Right hindlimb (tissue), 1 donor: ENCODE measurements around the gene GFPT1.

Source experiments
- DNase-seq: peaks from one replicate; pipeline ENCODE4 v3.0.0-alpha.2; 2018

The GFPT1 gene

GRCh38 chr2:69315160-69315761, 71.8 kb downstream of the GFPT1 start:
- no peak for DNase-seq

- DNase-seq, result no peak
These were observed 76.0 kb downstream of the GFPT1 start for GRCh38 chr2:69311024-69311416.

- DNase-seq, result no peak
These were observed 76.7 kb downstream of the GFPT1 start for GRCh38 chr2:69310111-69311023.

- DNase-seq, result peak; percentile 86
These were observed 77.5 kb downstream of the GFPT1 start for GRCh38 chr2:69309351-69310110.

GRCh38 chr2:69308338-69308737, 78.7 kb downstream of the GFPT1 start:
- no peak for DNase-seq

- DNase-seq, result no peak
These were observed 79.4 kb downstream of the GFPT1 start for GRCh38 chr2:69307579-69308064.

GRCh38 chr2:69306822-69307578, 80.0 kb downstream of the GFPT1 start:
- peak; percentile 94 for DNase-seq

- peak; percentile 87 for DNase-seq
These were observed 80.6 kb downstream of the GFPT1 start for GRCh38 chr2:69306393-69306821.

- DNase-seq, result peak; percentile 48
These were observed 81.2 kb downstream of the GFPT1 start for GRCh38 chr2:69305712-69306392.

- no peak for DNase-seq
These were observed 81.9 kb downstream of the GFPT1 start for GRCh38 chr2:69305166-69305565.

GRCh38 chr2:69304656-69305055, 82.4 kb downstream of the GFPT1 start:
- DNase-seq, result no peak

GRCh38 chr2:69300650-69301049, 86.4 kb downstream of the GFPT1 start:
- no peak for DNase-seq

GRCh38 chr2:69299772-69300516, 87.1 kb downstream of the GFPT1 start:
- DNase-seq, result no peak

GRCh38 chr2:69298862-69299261, 88.2 kb downstream of the GFPT1 start:
- DNase-seq, result peak; percentile 48

GRCh38 chr2:69298261-69298660, 88.8 kb downstream of the GFPT1 start:
- no peak for DNase-seq

- DNase-seq, result no peak
These were observed 89.8 kb downstream of the GFPT1 start for GRCh38 chr2:69297216-69297615.

- no peak for DNase-seq
These were observed 90.6 kb downstream of the GFPT1 start for GRCh38 chr2:69296421-69296820.

GRCh38 chr2:69292256-69292655, 94.8 kb downstream of the GFPT1 start:
- DNase-seq, result no peak

GRCh38 chr2:69291721-69292120, 95.3 kb downstream of the GFPT1 start:
- DNase-seq, result no peak

GRCh38 chr2:69291004-69291650, 95.9 kb downstream of the GFPT1 start:
- DNase-seq, result peak; percentile 78

GRCh38 chr2:69288429-69288828, 98.6 kb downstream of the GFPT1 start:
- DNase-seq, result no peak
